GM21526 (cell line): Measurements from ENCODE around the gene MRPS23.
"Not testable (repeated sequence)": the region's sequence is repeated elsewhere in the genome, so short reads cannot be mapped to it uniquely, and the experiment has no call there.

Source experiments
- ATAC-seq: cut with Tn5 transposase; IDR thresholded peaks from one replicate; pipeline ENCODE4 v1.9.1; 2021; ENCODE audit warnings: moderate library complexity; ENCODE audit not compliant: unreplicated experiment, low FRiP score

Gene MRPS23

DNA sequence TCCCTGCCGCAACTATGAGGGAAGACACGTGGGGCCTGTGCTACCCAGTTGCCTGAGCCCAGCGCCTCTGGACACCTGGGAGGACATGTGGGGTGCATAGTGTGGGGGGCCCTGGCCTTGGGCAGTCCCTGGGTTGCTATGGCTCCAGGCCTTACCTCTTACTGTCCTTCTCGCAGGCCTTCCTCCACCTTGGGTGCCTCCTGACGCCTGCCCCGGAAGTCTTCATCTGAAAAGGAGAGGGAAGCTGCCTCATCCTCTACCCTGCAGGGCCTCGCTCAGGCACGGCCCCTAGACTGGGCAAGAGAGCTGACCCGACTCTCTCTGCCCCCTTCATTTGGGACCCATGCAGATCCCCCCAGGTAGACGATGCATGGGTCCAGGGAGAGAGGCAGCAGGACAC, 16.5 kb upstream of the MRPS23 start:
- no peak for ATAC-seq

DNA sequence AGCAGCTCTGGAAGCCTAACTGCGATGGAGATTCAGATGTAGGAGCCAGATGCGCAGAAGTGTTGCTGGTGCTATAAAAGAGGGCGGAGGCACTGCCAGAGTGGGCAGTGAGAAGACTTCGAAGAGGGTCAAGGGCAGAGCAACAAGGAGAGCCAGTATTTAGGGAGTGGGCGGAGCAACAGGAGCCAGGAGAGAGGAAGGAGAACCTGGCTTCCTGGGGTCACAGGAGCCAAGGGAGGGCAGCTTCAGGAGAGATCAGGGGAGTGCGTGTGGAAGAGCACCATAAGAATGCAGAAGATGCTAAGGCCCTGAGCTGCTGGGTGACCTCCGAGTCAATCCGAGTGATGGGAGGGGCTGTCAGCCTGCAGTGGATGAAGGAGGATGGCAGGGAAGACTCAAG, 14.4 kb upstream of the MRPS23 start:
- no peak for ATAC-seq

DNA sequence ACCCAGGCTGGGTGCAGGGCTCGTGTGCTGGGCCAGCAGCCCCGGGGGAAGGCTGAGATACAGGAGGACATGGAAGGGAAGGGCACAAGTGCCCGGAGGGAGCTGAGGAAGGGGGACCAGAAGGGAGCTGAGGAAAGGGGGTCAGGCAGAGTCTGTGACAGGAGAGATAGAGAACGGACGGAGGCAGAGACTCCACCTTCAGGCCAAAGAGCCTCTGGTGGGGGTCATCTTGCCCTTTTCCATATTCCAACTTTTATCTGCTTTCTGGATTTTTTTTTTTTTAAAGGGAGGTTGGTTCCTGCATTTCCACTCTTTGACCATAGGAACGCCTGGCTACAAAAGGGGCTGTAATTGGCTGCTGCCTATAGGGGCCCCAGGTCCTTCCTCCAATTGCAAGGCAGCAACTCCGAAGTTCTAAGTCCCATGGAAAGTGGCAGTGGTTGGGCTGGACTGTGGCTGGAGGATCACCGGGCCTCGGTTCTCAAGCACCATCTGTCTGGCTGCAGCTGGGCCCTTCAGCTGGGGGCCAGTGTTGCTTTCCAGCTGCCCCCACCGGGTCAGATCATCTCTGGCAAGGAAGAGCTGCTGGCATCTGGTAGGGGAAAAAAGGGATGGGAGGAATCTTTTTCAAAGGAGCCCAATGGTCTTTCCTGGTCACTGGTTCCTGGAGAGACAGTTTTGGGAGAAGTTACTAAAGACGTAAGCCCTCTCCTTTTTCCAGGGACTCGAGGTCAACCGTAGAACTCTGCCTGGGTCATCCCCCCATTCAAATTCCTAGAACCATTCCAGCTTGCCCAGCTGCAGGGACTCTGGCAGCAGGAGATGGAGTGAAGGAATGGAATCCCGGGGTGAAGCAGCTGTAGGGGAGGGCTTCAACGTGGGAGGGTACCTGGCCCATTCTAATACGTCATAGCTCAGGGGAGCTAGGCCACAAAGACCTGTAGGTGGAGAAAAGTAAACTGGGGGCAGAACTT, 13.1 kb upstream of the MRPS23 start:
- no peak for ATAC-seq

DNA sequence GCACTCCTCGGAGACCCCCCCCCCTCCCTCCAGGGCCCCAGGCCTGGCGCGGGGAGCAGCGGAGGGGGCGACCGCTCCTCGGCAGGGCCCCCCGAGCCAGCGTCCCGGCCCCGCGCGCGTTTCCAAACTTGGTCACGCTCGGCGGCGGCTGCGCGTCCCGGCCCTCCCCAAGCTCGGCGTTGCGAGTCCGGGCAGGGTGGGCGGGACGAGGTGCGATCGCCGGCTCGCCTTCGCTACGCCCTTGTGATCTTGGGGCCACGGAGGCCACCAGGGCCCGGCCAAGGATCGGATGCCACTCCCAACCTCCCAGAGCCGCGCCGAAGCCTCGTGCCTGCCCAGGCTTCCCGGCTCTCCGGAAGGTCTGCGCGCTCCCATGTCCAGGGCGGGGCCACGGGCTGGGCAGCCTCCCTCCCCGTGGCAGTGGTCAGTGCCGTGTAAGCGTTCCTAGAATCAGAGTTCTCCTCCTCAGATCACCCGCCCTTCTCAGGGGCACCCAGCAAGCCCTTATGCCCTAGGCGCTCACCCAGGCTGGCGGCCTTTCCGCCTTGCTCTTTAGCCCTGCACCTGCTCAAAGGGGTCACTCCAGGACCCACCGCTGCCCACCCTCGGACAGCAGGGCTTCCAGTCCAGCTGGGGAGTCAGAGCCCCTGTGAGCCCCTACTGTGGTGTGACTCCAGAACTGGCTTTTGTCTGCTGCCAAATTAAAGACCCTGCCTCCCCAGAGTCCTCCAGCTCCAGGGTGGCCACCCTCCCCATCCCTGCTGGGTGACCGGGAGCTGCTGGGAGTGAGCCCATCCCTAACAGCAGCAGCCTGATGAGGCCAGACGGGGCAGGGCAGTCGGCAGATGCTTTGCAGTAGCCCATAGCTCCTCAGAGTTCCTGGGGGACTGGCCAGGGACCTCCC, 12.2 kb upstream of the MRPS23 start:
- ATAC-seq: no peak

DNA sequence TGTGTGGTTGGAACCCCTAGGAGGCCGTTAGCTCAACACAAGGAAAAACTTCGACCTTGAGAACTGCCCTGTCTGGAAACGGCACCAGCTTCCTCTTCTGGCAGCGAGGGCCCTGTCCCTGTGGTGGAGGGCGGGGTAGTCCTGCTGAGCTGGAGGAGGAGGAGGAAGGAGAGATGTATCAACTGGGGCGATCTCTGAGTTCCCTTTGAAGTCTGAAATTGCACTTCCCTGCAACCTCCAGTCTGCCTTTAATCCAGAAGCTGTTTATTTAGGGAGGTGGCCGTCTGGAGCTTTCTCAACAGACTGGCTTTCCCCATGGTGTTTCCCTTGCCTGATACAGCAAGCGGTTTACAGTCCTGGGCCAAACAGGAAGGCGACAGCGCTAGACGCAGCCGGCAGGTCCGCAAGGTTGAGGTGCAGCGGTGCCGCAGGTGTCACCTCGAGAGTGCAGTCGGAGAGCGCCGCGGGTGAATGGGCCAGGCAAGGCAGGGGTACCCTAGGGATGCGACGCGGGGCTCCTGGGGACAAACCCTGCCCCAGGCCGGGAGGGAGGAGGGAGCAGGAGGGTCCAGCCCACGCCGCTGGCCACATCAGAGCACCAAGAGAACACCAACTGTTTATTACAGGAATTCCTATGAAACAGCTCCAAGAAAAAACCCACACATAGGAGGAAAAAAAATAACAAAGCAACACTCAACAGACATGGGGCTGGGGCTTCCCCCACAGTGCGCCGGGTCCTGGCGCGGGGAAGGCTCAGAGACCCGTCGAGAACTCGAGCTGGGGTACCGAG, 11.4 kb upstream of the MRPS23 start:
- ATAC-seq: no peak

DNA sequence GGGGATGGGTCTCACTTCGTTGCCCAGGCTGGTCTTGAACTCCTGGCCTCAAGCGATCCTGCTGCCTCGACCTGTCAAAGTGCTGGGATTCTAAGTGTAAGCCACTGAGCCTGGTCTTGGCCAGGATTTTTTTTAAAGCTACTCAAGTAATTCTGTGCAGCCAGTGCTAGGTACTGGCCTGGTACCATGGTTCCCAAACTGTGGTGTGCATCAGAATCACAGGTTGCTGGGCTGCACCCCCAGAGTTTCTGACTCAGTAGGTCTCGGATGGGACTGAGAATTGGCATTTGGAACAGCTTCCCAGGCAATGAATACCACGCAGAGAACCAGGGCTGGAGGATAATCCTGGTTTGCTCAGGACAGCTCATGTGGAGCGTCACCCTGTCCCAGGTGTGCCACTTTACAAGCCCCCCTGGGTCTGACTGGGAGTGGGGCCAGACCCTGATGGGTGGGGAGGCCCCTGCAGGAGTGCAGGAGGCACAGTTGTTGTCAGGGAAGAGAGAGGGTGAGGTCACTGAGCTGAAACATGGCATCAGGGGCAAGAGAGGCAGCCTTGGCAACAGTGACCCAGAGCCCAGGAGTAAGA, 10.7 kb upstream of the MRPS23 start:
- no peak for ATAC-seq

DNA sequence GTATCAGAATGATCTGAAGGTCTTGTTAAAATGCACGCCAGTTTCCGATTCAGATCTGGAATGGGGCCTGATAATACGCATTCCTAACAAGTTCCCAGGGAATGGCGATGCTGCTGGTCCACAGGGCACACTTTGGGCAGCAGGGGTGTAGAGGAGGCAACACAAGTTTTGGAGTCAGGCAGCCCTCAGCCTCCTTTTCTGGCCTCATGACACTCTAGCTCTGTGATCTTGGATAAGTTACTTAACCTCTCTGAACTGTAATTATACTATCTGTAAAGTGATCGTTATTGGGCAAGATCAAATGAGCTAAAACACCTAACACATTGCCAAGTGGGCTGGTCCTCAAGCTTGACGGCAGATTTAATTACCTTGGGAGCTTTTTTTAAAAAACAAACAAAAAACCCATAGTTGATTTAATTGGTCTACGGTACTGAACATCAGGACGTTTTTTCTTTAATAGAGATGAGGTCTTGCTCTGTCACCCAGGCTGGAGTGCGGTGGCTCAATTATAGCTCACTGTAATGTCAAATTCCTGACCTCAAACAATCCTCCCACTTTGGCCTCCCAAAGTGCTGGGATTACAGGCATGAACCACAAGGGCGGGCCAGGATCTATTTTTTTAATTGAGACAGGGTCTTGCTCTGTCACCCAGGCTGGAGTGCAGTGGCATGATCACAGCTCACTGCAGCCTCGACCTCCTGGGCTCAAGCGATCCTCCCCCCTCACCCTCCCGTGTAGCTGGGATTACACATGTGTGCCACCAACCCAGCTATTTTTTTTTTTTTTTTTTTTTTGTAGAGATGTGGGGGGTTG, 10.0 kb upstream of the MRPS23 start:
- ATAC-seq: no peak

DNA sequence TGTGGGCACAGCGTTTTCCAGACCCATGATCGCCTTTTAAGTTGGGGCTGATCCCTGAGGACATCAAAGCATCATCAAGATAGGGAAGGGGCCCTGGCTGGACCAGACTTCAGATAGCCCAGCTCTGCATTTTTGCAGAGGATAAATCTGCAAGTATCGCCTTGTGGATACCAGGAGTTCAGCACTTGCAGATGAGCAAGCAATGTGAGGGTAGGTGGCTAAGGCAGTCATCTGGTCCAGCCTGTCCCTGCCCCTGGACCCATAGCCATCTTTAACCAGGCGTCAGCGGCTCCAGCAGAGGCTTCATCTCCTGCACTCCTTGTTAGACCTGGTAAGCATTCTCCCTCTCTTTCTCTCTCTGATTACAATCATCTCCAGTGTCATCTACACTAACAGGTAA, 9.0 kb upstream of the MRPS23 start:
- ATAC-seq: no peak

DNA sequence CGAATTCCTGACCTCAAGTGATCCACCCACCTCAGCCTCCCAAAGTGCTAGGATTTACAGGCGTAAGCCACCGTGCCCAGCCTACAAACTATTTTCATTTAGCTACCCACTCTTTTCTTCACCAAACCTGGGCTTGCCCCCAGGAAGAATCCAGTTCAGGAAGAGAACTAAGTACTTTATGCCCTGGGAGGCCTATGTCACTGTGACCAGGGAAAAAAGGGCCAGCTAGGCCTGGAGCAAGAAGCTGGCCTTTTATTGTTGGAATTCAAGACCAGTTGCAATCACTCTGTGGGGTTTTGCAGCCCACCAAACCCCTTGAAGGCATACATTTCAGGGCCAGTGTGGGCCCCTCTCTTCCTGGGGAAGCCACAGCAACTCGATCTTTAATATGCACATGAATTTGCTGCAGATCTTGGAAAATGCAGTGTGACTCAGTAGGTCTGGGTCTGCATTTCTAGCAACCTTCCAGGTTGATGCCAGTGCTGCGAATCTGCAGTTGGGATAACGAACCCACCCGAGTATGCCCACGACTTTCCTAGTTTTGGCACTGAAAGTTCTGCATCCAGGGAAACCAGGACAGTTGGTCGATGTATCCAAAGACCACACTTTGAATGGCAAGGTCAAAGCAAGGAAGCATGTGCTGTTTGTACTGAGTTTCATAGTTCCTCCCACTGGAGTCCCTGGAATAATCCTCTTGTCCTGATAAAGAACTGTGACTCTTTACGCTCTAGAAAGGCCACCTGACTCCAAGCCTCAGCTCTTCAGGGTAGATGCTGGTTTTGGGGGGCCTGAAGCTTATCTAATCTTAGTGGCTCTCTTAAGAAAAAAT, 7.2 kb upstream of the MRPS23 start:
- ATAC-seq: no peak

DNA sequence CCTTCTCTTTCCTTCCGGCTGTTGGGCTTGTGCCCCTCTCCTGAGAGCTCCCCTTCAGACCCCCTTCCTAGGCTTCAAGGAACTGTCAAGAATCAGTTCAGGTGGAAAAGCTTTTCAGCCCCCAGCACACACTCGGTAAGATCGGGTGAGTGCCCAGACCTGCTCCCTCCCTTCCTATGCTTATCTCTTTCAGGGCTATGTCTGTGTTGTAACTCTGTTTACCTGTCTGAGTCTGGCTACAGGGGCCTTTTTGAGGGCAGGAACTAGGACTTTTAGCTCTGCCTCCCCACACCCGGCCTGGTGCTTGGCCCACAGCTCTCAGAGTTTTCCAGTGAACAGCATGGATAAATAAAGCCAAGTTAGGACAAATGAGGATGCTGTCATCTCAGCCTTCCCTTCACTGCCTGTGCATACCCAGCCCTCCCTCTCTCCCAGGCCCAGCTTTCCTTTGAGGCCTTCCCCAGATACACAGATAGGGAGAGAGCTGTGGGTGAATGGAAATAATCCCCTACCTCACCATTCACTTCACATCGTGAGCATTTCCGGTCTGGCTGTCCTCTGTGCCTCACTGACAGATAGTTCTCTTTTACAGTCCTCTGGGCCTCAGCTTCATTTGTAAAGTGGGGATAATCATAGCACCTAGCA, 5.7 kb upstream of the MRPS23 start:
- no peak for ATAC-seq

DNA sequence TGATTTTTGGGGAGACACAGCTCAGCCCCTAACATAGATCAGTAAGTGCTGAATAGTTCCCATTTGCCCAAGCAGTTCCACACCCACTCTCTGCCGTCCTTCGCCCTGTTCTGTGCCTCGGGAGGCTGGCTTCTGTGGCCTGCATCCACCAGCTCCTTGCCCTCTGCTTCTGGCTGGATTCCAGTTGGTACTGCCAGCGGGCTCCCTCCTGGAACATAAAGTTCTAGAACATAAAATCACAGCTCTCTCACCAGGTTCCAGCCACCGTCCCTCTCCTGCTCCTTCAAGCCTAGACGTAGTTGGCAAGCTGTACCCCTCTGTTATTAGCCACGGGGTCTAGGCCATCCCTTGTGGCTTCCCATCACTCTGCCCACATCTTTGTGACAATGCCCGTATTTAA, 3.9 kb upstream of the MRPS23 start:
- no peak for ATAC-seq

DNA sequence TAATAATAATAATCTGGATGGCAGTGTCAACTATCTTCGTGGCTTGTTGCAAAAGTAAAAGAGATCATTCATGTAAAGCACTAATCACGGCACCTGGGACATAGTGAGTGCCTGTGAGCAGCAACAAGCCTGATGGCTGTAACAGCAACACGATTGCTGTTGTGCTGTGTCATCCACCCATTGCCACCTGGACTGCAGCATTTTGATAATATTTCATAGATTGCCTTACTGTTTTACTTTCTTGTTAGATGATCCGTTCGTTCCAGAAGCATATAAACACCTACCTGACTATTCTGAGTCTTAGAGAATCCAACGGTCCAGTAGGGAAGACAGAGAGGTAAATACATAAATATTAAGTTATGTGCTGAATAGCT, 3.1 kb upstream of the MRPS23 start:
- ATAC-seq: no peak

DNA sequence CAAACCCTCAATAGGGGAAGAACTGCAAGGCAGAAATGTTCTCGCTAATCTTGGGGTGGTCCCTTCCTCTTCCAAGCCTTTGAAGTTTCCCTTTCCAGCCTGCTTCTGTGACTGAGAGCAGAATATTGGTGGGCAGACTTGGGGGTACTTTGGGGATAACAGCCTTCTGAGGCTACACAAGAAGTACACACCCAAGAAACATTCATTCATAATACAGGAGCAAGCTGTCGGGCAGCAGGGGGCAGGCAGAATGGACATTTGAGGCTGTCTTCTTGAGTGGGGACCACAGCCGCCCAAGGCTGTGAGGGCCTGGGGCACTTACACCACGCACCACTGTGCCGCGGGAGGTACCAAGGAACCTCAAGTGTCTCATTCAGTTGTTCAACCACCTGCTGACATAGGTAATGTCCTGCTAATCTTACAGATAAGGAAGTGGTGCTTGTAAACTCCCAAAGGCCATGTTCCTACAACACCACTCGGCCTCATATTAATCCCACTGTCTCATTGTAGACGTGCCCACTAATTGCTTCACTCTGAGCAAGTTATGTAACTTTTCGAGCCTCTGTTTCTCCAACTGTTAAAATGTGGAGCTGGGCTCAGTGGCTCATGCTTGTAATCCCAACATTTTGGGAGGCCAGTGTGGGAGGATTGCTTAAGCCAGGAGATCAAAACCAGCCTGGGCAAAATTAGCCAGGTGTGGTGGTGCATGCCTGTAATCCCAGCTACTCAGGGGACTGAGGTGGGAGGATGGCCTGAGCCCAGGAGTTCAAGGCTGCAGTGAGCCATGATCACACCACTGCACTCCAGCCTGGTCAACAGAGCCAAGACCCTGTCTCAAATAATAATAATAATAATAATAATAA, 2.5 kb upstream of the MRPS23 start:
- ATAC-seq: no peak

DNA sequence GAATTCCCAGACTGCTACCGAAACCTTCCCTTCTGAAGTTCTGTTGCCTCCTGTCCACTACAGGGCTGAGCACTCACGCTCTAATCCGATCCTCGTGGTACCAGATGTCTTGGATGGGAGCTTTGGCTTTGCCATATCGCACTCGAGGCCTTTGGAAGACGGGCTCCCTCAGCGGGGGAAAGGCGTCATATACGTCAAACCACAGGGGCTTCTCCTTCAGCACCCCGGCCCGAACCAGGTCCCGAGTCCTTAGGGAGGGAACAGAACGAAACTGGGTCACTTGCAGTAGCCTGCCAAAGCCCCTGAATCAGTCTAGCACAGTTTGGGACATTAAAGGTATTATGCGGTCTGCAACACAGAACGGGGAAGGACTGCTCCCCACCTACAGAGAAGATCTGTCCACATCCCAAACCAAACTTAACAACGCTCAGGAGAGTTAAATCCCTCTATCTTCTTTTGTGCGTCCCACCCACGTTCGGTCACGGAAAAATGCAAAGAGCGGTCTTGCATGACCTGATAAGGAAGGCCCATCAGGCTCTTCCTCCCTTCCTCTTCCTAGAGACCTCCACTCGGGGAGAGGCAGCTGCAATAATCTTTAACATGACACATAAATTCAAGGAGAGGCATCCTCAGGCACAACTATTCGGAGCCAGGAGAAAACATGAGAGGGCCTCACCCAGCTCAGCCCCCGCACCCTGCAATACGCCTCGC, 526 bp downstream of the MRPS23 start:
- ATAC-seq: peak; percentile 6

DNA sequence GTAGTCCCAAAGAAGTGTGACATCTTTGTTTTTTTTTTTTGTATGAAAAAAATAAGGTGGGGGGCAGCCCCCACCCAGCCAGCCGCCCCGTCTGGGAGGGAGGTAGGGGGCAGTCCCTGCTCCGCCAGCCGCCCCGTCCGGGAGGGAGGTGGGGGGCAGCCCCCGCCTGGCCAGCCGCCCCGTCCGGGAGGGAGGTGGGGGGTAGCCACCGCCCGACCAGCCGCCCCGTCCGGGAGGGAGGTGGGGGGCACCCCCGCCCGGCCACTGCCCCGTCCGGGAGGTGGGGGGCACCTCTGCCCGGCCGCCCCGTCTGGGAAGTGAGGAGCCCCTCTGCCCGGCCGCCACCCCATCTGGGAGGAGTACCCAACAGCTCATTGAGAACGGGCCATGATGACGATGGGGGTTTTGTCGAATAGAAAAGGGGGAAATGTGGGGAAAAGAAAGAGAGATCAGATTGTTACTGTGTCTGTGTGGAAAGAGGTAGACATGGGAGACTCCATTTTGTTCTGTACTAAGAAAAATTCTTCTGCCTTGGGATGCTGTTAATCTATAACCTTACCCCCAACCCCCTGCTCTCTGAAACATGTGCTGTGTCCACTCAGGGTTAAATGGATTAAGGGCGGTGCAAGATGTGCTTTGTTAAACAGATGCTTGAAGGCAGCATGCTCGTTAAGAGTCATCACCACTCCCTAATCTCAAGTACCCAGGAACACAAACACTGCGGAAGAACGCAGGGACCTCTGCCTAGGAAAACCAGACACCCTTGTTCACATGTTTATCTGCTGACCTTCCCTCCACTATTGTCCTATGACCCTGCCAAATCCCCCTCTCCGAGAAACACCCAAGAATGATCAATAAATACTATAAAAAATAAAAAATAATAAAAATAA, 3.5 kb downstream of the MRPS23 start:
- ATAC-seq: not testable (repeated sequence)

DNA sequence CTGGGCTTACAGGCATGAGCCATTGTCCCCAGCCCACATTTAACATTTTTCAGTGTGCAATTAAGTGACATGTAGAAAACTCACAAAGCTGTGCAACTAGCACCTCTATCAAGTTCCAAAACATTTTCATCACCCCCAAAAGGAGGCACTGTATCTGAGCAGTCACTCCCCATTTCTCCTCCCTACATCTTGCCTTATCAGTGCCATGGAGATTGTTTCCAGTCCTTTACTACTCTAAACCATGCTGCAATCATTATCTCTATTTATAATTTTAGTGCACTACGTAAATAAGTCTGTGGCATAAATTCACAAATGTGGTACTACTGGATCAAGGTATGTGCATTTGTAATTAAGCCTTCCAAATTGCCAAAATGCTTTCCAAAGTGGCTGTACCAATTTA, 7.6 kb downstream of the MRPS23 start:
- ATAC-seq: no peak
